ENCODE results near the gene NCF1.
"Not testable (repeated sequence)": the region's sequence is repeated elsewhere in the genome, so short reads cannot be mapped to it uniquely, and the experiment has no call there.

Gene NCF1

GRCh38 chr7:74788369-74789150 lies 14.7 kb downstream of the NCF1 start:
- peak; percentile 20 for DNase-seq (ENCODE audit: low read depth, low spot score)

DNA sequence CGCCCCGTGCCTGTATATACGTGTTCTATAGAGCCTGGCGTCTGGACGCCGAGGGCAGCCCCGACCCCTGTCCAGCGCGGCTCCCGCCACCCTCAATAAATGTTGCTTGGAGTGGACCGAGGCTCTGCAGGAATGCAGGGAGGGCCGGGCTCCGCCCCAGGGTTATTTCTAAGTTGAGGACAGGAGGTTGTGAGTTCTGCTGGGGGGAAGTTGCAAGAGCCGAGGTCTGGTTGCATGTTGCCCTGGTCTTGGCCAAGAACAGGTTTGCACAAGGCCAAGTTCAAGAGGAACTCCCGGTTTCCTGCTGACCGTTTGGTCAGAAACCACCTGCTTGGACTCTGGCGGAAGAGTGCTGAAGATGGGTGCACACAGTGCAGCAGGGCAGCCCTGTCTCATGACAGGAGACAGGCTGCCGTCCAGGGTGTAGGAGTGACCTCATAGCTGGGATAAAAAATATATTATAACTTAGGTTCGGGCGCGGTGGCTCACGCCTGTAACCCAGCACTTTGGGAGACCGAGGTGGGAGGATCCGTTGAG lies 15.5 kb downstream of the NCF1 start:
- not testable (repeated sequence) for DNase-seq (ENCODE audit: low read depth, low spot score)

- DNase-seq (ENCODE audit: low read depth, low spot score), result not testable (repeated sequence)
These were observed 24.2 kb downstream of the NCF1 start for GRCh38 chr7:74797848-74798622.

GRCh38 chr7:74798644-74799043 lies 24.8 kb downstream of the NCF1 start:
- DNase-seq (ENCODE audit: low read depth, low spot score), result not testable (repeated sequence)

DNA sequence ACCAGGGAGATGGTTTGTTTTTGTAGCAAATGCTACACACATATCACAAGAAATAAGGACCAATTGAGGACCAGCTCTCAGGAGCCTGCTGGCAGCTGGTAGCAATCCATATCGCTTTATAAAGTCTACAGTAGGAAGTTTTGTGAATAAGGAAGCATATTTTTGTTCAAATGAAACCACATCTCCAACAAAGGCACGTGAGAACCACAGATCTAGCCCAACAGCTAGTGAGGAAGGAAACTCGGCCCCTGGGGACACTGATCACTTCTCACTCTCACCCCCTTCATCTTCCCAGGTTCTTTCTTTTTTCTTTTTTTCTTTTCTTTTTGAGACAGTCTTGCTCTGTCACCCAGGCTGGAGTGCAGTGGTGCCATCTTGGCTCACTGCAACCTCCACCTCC lies 42.1 kb downstream of the NCF1 start:
- DNase-seq (ENCODE audit: low read depth, low spot score), result not testable (repeated sequence)

DNA sequence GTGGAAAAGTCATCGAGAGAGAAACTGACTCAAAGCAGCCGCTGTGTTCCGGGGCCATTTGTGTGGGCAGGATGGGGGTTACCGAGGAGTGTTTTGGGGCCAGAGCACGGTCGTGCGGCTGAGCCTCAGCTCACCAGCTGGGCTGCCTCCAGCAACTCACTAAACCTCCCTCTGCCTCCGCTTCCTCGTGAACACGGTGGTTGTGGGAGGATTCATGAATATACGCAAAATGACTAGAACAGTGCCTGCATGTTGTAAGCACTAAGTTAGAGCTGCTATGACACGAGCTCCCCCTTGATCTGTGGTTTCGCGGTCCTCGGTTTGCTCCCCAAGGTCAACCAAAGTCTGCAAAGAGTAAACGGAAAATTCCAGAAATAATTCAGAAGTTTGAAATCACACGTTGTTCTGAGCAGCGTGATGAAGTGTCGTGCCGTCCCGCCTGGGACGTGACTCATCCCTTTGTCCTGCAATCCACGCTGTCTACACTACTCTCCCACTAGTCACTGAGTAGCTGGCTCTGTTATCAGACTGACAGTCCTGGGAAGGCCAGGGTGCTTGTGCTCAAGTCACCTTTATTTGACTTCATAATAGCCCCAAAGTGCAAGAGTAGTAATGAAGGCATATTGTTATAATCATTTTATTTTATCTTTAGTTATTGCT lies 46.5 kb downstream of the NCF1 start:
- not testable (repeated sequence) for DNase-seq (ENCODE audit: low read depth, low spot score)

DNA sequence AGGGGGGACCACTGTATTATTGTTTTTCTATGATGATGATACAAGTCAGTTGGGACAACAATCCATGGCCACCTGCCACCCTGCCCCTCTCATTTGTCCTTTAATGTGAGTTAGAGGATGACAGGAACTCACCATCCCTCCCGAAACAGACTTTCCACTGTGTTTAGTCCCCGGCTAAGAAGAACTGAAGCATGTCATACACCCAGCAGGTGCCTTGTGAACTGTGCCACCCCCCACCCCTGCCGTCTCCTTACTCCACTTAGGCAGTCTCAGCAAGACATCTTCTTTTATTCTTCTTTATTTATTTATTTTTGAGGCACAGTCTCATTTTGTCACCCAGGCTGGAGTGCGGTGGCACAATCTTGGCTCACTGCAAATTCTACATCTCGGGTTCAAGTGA lies 47.4 kb downstream of the NCF1 start:
- DNase-seq (ENCODE audit: low read depth, low spot score), result not testable (repeated sequence)

DNA sequence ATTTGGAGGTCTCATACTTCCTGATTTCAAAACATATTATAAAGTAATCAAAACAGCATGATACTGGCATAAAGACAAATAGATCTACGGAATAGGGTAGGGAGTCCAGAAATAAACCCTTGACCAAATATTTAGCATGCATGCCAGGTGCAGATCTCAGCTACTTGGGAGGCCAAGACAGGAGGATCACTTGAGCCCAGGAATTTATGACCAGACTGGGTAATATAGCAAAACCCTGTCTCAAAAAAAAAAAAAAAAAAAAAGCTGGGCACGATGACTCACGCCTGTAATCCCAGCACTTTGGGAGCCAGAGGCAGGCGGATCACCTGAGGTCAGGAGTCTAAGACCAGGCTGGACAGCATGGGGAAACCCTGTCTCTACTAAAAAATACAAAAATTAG lies 56.1 kb downstream of the NCF1 start:
- DNase-seq (ENCODE audit: low read depth, low spot score), result not testable (repeated sequence)

- DNase-seq (ENCODE audit: low read depth, low spot score), result not testable (repeated sequence)
These were observed 56.6 kb downstream of the NCF1 start for GRCh38 chr7:74830411-74830810.
